GM12878 (cell line): ENCODE data around the gene ANKRD55. TPM values are rescaled to one million over a fixed set of nuclear protein-coding genes. Genes with fewer than 3 reads are reported as not detected.

ENCODE experiments used
- ATAC-seq: fragments of 200-7000 bp; cut with Tn5 transposase; 3 replicates; pipeline ENCODE4 v1.9.1; 2020; ENCODE audit warnings: mild to moderate bottlenecking, moderate library complexity
- BruUV-seq: library from RNA; stranded (reverse); fragments of 400-500 nt; replicated peaks from 2 replicates; lab custom pipeline; 2021; lab: Mats Ljungman, UMichigan
- CTCF ChIA-PET: fragments of 300-600 bp; sonication (Branson Sonifier 250); formaldehyde crosslinking; extraction: SDS; loops from one replicate; lab custom pipeline; 2021; ENCODE audit warnings: inconsistent platforms; lab: Yijun Ruan, JAX
- POLR2A ChIA-PET: fragments of 350-600 bp; formaldehyde crosslinking; extraction: SDS; loops from one replicate; lab custom pipeline; 2021; ENCODE audit warnings: inconsistent platforms; lab: Charles Lee
- RAD21 ChIA-PET: fragments of 300-600 bp; sonication (Branson Sonifier 250); formaldehyde crosslinking; loops from one replicate; lab custom pipeline; 2023; ENCODE audit warnings: antibody characterized with exemption; ENCODE audit not compliant: unreplicated experiment; lab: Charles Lee
- SMC1A ChIA-PET: fragments of 300-600 bp; sonication (Branson Sonifier 250); formaldehyde crosslinking; loops from one replicate; lab custom pipeline; 2023; ENCODE audit not compliant: unreplicated experiment, uncharacterized antibody; lab: Charles Lee
- DNase-seq: peaks from one replicate; pipeline ENCODE4 v3.0.0-alpha.2; 2011; ENCODE audit warnings: low read depth, low spot score
- FAIRE-seq: peaks from 3 replicates; lab custom pipeline; 2011; peaks lifted over from hg19 to GRCh38; lab: Jason Lieb, UNC
- H2AFZ ChIP-seq: 2 replicates; pipeline ENCODE4 v1.6.0; 2011; ENCODE audit warnings: low read depth, low read length, control low read depth; ENCODE audit not compliant: control insufficient read depth
- H3K27ac ChIP-seq: 2 replicates; pipeline ENCODE4 v1.5.1; 2011; ENCODE audit warnings: control low read depth; ENCODE audit not compliant: control insufficient read depth, insufficient read depth
- H3K27me3 ChIP-seq, 2 experiments: replicated peaks in 1 of 2; 2 replicates each; pipeline versions ENCODE4 v1.6.0 to v1.6.1; 2011; ENCODE audit warnings: low read length in 1 of 2; ENCODE audit not compliant: control insufficient read depth in 2 of 2, insufficient read depth in 2 of 2
- H3K36me3 ChIP-seq, 2 experiments: 2 replicates each; pipeline ENCODE4 v1.5.1; 2011; ENCODE audit warnings: low read length in 1 of 2; ENCODE audit not compliant: control insufficient read depth in 2 of 2, insufficient read depth in 2 of 2
- H3K4me1 ChIP-seq: 2 replicates; pipeline ENCODE4 v1.6.1; 2011; ENCODE audit warnings: mild to moderate bottlenecking, low read length, moderate library complexity, mixed read lengths; ENCODE audit not compliant: control insufficient read depth, insufficient read depth
- H3K4me2 ChIP-seq: 2 replicates; pipeline ENCODE4 v1.6.0; 2011; ENCODE audit warnings: control low read depth; ENCODE audit not compliant: control insufficient read depth, insufficient read depth
- H3K4me3 ChIP-seq: fragments of 200-600 bp; sonication (generic); 2 replicates; pipeline ENCODE4 v1.5.1; 2016
- H3K79me2 ChIP-seq: 2 replicates; pipeline ENCODE4 v1.6.0; 2011; ENCODE audit warnings: low read length; ENCODE audit not compliant: control insufficient read depth, insufficient read depth
- H3K9ac ChIP-seq: 2 replicates; pipeline ENCODE4 v1.8.0; 2011; ENCODE audit warnings: low read length, control low read depth, mixed read lengths; ENCODE audit not compliant: control insufficient read depth, insufficient read depth
- H3K9me3 ChIP-seq: replicated peaks from 3 replicates; pipeline ENCODE4 v1.5.1; 2011; ENCODE audit warnings: mild to moderate bottlenecking, low read length; ENCODE audit not compliant: control insufficient read depth, insufficient read depth
- H4K20me1 ChIP-seq: 2 replicates; pipeline ENCODE4 v1.6.0; 2011; ENCODE audit not compliant: control insufficient read depth, insufficient read depth
- GATAD2B ChIP-seq: fragments of 450-650 bp; conservative IDR thresholded peaks from 2 replicates; pipeline ENCODE4 v1.6.1; 2017; ENCODE audit warnings: low read depth, mild to moderate bottlenecking, moderate library complexity
- LARP7 ChIP-seq: fragments of 450-650 bp; IDR thresholded peaks from 2 replicates; pipeline ENCODE4 v1.6.1; 2017; ENCODE audit warnings: mild to moderate bottlenecking
- NR2C1 ChIP-seq: fragments of 450-650 bp; IDR thresholded peaks from 2 replicates; pipeline ENCODE4 v1.6.1; 2017; ENCODE audit warnings: antibody characterized with exemption, mild to moderate bottlenecking, moderate library complexity
- SPI1 ChIP-seq: IDR thresholded peaks from 2 replicates; pipeline ENCODE4 v1.6.1; 2011; ENCODE audit warnings: low read depth, mild to moderate bottlenecking, low read length, moderate library complexity, borderline replicate concordance; ENCODE audit not compliant: insufficient read depth
- YBX1 ChIP-seq: fragments of 450-650 bp; IDR thresholded peaks from 2 replicates; pipeline ENCODE4 v1.6.1; 2016; ENCODE audit warnings: antibody characterized with exemption
- WGBS: methylation state at CpG from one replicate; pipeline ENCODE4 v1.1.6; 2016; ENCODE audit warnings: low lambda C conversion rate; ENCODE audit not compliant: insufficient replicate concordance, insufficient coverage; ENCODE audit errors: missing lambda C conversion rate; 5-methylcytosine and 5-hydroxymethylcytosine counted together
- in situ Hi-C: fragments of 300-500 bp; cut with MboI; formaldehyde crosslinking; loops from 9 replicates; pipeline ENCODE4 v1.14.3; 2018; ENCODE audit warnings: mixed read lengths
- intact Hi-C: fragments of 100-400 bp; cut with micrococcal nuclease; formaldehyde crosslinking; loops from one replicate; pipeline ENCODE4 v1.14.2; 2022; ENCODE audit not compliant: unreplicated experiment
- polyA plus RNA-seq, 11 experiments: library from polyadenylated mRNA; depleted of rRNA in 4 of 11; unstranded in 6 of 11; stranded (reverse) in 5 of 11; fragments of >200 nt; fragmentation: Nextera tagmentation in 4 of 11; fragmentation: Illumina TruSeq in 1 of 11; extraction: Ambion mirVana in 4 of 11; extraction: Trizol in 1 of 11; gene quantifications; 1 replicate in 1 of 11; 2 replicates in 10 of 11; pipeline versions ENCODE4 v1.2.1 to v1.2.3, GENCODE V29; 2011 to 2016; ENCODE audit warnings: inconsistent platforms in 2 of 11, missing spikeins in 2 of 11, low read depth in 1 of 11
- total RNA-seq, 4 experiments: library from RNA; depleted of rRNA in 3 of 4; stranded (reverse); fragments of >200 nt in 3 of 4; fragmentation: Illumina TruSeq in 1 of 4; extraction: Trizol in 1 of 4; gene quantifications; 2 replicates each; pipeline versions ENCODE4 v1.2.1 to v1.2.3, GENCODE V29; 2013 to 2021
- TF ChIP-seq, protein P1 (sequence below): IDR thresholded peaks from 2 replicates; pipeline ENCODE4 v1.6.1; 2011; ENCODE audit warnings: mild to moderate bottlenecking, low read depth, low read length, moderate library complexity; ENCODE audit not compliant: insufficient replicate concordance
- TF ChIP-seq, protein P2 (sequence below): fragments of 450-650 bp; conservative IDR thresholded peaks from 2 replicates; pipeline ENCODE4 v1.6.1; 2017; ENCODE audit warnings: mild to moderate bottlenecking, moderate library complexity
- TF ChIP-seq, protein P3 (sequence below): IDR thresholded peaks from 2 replicates; pipeline ENCODE4 v1.6.1; 2011; ENCODE audit warnings: borderline replicate concordance, low read depth, mild to moderate bottlenecking, moderate library complexity, mixed read lengths, low read length; ENCODE audit not compliant: insufficient read depth; ENCODE audit errors: extremely low read length
- TF ChIP-seq, protein P4 (sequence below): fragments of 150-350 bp; IDR thresholded peaks from 2 replicates; pipeline ENCODE4 v1.6.1; 2014; ENCODE audit warnings: mild to moderate bottlenecking, low read depth, low read length
- TF ChIP-seq, protein P5 (sequence below): IDR thresholded peaks from 2 replicates; pipeline ENCODE4 v1.6.1; 2012; ENCODE audit warnings: low read depth, low read length, improper control_type of control experiment
- TF ChIP-seq, protein P6 (sequence below): IDR thresholded peaks from 2 replicates; pipeline ENCODE4 v1.6.1; 2012; ENCODE audit warnings: low read depth, low read length, improper control_type of control experiment
- TF ChIP-seq, protein P7 (sequence below): IDR thresholded peaks from 2 replicates; pipeline ENCODE4 v1.6.1; 2011; ENCODE audit warnings: borderline replicate concordance, low read depth, mild to moderate bottlenecking, moderate library complexity, low read length; ENCODE audit not compliant: insufficient read depth, poor library complexity, severe bottlenecking

ANKRD55 gene
- total and polyA plus RNA-seq, 10 of the 15 experiments (the other 5 are each of a cell fraction or from before 2014, with no cell fraction given), result 0.04 TPM; not detected in 9

DNA sequence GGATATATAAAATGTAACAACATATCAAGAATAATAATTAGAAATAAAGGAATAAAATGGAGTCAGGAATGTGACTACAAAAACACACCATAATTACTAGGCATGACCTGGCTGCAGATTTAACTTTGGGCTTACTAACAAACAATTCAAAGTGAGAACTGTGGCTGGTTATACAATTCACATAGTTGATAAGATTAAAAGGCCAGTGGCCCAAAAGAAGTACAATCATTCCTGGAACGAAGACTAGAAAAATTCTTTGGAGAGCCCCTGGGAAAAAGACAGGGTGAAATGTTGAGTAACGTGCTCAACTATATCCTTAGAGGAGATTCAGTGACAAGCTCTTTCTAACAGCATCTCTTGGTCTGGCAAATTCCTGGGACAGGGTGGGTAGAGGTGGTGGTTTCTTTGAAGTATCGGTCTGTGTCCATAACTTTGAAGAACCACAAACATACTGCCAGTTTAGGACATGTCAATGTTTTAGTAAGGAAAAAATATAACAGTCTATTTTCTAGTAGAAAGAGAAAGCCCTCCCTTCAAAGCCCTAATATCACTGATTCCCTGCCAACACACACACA is 163.4 kb downstream of the ANKRD55 start:
- CTCF ChIA-PET, result interaction anchor here (0.6 to 1.5 kb wide), 5 partner anchors 12 to 195 kb away, joined by 3 to 6 read pairs (median 3); no protein-coding TSS in a partner anchor
- no peak for ATAC-seq
- no peak overlapping the region for H3K4me3 ChIP-seq
- no TSS peak for BruUV-seq
- H3K27ac ChIP-seq, result no peak overlapping the region
- H3K27me3 ChIP-seq, result no peaks in the 10 kb centered on the region
- H3K9me3 ChIP-seq, result no peaks in the 10 kb centered on the region
- peaks cover 11% of the 10 kb centered on the region for H3K4me1 ChIP-seq
- TF ChIP-seq, protein P1, sequence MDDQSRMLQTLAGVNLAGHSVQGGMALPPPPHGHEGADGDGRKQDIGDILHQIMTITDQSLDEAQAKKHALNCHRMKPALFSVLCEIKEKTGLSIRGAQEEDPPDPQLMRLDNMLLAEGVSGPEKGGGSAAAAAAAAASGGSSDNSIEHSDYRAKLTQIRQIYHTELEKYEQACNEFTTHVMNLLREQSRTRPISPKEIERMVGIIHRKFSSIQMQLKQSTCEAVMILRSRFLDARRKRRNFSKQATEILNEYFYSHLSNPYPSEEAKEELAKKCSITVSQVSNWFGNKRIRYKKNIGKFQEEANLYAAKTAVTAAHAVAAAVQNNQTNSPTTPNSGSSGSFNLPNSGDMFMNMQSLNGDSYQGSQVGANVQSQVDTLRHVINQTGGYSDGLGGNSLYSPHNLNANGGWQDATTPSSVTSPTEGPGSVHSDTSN, result no peak
- TF ChIP-seq, protein P2, sequence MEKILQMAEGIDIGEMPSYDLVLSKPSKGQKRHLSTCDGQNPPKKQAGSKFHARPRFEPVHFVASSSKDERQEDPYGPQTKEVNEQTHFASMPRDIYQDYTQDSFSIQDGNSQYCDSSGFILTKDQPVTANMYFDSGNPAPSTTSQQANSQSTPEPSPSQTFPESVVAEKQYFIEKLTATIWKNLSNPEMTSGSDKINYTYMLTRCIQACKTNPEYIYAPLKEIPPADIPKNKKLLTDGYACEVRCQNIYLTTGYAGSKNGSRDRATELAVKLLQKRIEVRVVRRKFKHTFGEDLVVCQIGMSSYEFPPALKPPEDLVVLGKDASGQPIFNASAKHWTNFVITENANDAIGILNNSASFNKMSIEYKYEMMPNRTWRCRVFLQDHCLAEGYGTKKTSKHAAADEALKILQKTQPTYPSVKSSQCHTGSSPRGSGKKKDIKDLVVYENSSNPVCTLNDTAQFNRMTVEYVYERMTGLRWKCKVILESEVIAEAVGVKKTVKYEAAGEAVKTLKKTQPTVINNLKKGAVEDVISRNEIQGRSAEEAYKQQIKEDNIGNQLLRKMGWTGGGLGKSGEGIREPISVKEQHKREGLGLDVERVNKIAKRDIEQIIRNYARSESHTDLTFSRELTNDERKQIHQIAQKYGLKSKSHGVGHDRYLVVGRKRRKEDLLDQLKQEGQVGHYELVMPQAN, result no peak
- TF ChIP-seq, protein P3, sequence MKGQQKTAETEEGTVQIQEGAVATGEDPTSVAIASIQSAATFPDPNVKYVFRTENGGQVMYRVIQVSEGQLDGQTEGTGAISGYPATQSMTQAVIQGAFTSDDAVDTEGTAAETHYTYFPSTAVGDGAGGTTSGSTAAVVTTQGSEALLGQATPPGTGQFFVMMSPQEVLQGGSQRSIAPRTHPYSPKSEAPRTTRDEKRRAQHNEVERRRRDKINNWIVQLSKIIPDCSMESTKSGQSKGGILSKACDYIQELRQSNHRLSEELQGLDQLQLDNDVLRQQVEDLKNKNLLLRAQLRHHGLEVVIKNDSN, result no peak
- no peak for TF ChIP-seq NR2C1
- TF ChIP-seq, protein P4, sequence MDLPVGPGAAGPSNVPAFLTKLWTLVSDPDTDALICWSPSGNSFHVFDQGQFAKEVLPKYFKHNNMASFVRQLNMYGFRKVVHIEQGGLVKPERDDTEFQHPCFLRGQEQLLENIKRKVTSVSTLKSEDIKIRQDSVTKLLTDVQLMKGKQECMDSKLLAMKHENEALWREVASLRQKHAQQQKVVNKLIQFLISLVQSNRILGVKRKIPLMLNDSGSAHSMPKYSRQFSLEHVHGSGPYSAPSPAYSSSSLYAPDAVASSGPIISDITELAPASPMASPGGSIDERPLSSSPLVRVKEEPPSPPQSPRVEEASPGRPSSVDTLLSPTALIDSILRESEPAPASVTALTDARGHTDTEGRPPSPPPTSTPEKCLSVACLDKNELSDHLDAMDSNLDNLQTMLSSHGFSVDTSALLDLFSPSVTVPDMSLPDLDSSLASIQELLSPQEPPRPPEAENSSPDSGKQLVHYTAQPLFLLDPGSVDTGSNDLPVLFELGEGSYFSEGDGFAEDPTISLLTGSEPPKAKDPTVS, result no peak
- TF ChIP-seq, protein P5, sequence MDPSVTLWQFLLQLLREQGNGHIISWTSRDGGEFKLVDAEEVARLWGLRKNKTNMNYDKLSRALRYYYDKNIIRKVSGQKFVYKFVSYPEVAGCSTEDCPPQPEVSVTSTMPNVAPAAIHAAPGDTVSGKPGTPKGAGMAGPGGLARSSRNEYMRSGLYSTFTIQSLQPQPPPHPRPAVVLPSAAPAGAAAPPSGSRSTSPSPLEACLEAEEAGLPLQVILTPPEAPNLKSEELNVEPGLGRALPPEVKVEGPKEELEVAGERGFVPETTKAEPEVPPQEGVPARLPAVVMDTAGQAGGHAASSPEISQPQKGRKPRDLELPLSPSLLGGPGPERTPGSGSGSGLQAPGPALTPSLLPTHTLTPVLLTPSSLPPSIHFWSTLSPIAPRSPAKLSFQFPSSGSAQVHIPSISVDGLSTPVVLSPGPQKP, result no peak
- TF ChIP-seq, protein P6, sequence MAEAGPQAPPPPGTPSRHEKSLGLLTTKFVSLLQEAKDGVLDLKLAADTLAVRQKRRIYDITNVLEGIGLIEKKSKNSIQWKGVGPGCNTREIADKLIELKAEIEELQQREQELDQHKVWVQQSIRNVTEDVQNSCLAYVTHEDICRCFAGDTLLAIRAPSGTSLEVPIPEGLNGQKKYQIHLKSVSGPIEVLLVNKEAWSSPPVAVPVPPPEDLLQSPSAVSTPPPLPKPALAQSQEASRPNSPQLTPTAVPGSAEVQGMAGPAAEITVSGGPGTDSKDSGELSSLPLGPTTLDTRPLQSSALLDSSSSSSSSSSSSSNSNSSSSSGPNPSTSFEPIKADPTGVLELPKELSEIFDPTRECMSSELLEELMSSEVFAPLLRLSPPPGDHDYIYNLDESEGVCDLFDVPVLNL, result no peak
- TF ChIP-seq, protein P7, sequence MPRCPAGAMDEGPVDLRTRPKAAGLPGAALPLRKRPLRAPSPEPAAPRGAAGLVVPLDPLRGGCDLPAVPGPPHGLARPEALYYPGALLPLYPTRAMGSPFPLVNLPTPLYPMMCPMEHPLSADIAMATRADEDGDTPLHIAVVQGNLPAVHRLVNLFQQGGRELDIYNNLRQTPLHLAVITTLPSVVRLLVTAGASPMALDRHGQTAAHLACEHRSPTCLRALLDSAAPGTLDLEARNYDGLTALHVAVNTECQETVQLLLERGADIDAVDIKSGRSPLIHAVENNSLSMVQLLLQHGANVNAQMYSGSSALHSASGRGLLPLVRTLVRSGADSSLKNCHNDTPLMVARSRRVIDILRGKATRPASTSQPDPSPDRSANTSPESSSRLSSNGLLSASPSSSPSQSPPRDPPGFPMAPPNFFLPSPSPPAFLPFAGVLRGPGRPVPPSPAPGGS, result no peak
- no peak for TF ChIP-seq GATAD2B
- TF ChIP-seq YBX1, result no peak
- no peak for TF ChIP-seq LARP7
- TF ChIP-seq SPI1, result no peak
- no peaks in the 10 kb centered on the region for H3K36me3 ChIP-seq
- no peak overlapping the region for H3K4me2 ChIP-seq
- no peak for DNase-seq
- H2AFZ ChIP-seq, result no peak overlapping the region
- SMC1A ChIA-PET, result interaction anchor here (0.6 to 4.4 kb wide), 8 partner anchors 11 to 133 kb away, joined by 3 to 42 read pairs (median 4); no protein-coding TSS in a partner anchor
- RAD21 ChIA-PET, result interaction anchor here (1.1 to 1.5 kb wide), 2 partner anchors 85 to 87 kb away, joined by 3 read pairs; no protein-coding TSS in a partner anchor
- in situ Hi-C loops, result no loop called here
- H3K79me2 ChIP-seq, result no peaks in the 10 kb centered on the region
- H3K9ac ChIP-seq, result no peak overlapping the region
- WGBS, result 63% methylated on average over 3 of the region's 3 CpGs
- H4K20me1 ChIP-seq, result no peaks in the 10 kb centered on the region
- intact Hi-C loops, result no loop called here
- FAIRE-seq, result no peak
- POLR2A ChIA-PET, result no interaction called here
